Sigmoid colon (tissue), 4 donors: ENCODE measurements around the gene SNX32.

ENCODE experiments used
- CTCF ChIP-seq, 4 experiments: fragments of 450-650 bp in 3 of 4; fragments of 200-600 bp in 1 of 4; IDR thresholded peaks; one replicate each; pipeline ENCODE4 v1.5.1; 2016 to 2019; ENCODE audit warnings: antibody characterized with exemption in 4 of 4, mild to moderate bottlenecking in 3 of 4, moderate library complexity in 2 of 4
- EP300 ChIP-seq, 4 donors: sonication (generic); formaldehyde crosslinking; IDR thresholded peaks; one replicate each; pipeline ENCODE4 v1.6.1; 2017; ENCODE audit warnings: antibody characterized with exemption in 4 of 4
- POLR2A ChIP-seq, 2 donors: fragments of 450-650 bp; IDR thresholded peaks; one replicate each; pipeline ENCODE4 v1.6.1; 2016; ENCODE audit warnings: antibody characterized with exemption in 2 of 2, mild to moderate bottlenecking in 2 of 2, moderate library complexity in 2 of 2
- POLR2AphosphoS5 ChIP-seq, 4 donors: sonication (generic); formaldehyde crosslinking; IDR thresholded peaks; one replicate each; pipeline ENCODE4 v1.6.1; 2017; ENCODE audit warnings: antibody characterized with exemption in 4 of 4

- TF ChIP-seq EP300 (IDR thresholded peaks at IDR 0.05) (no peak), POLR2AphosphoS5 (IDR thresholded peaks at IDR 0.05) (no peak), POLR2A (IDR thresholded peaks at IDR 0.05) (no peak), CTCF (IDR thresholded peaks at IDR 0.05) (no peak)
These were observed 48.6 kb downstream of the SNX32 start for GRCh38 chr11:65882120-65883057.
